Esophagus squamous epithelium (tissue), 5 donors: Measurements from ENCODE around the gene MRM3. TPM values are rescaled to one million over a fixed set of nuclear protein-coding genes. Genes with fewer than 3 reads are reported as not detected.

ENCODE experiments used
- DNase-seq: peaks from one replicate; lab custom pipeline; 2025; lab: John Stamatoyannopoulos, UW
- H3K27ac ChIP-seq, 4 donors: fragments of 200-600 bp; sonication (generic); one replicate each; pipeline ENCODE4 v1.5.1; 2016 to 2019; ENCODE audit warnings: mild to moderate bottlenecking in 1 of 4
- H3K27me3 ChIP-seq, 4 donors: fragments of 200-600 bp; sonication (generic); 1 replicate in 3 of 4; 2 replicates in 1 of 4; pipeline versions ENCODE4 v1.5.1 to v1.6.0; 2017 to 2021; ENCODE audit warnings: antibody characterized with exemption in 1 of 4
- H3K36me3 ChIP-seq, 3 donors: fragments of 200-600 bp; sonication (generic); one replicate each; pipeline ENCODE4 v1.5.1; 2016 to 2019
- H3K4me1 ChIP-seq, 3 donors: fragments of 200-600 bp; sonication (generic); one replicate each; pipeline ENCODE4 v1.5.1; 2017 to 2019
- H3K4me3 ChIP-seq, 4 donors: fragments of 200-600 bp; sonication (generic); 1 replicate in 3 of 4; 2 replicates in 1 of 4; pipeline ENCODE4 v1.5.1; 2016 to 2019; ENCODE audit warnings: mild to moderate bottlenecking in 2 of 4, moderate library complexity in 1 of 4
- H3K9me3 ChIP-seq, 3 donors: fragments of 200-600 bp; sonication (generic); one replicate each; pipeline ENCODE4 v1.5.1; 2016 to 2019
- POLR2A ChIP-seq, 4 donors: fragments of 450-650 bp; IDR thresholded peaks; one replicate each; pipeline ENCODE4 v1.6.1; 2017; ENCODE audit warnings: antibody characterized with exemption in 4 of 4, mild to moderate bottlenecking in 4 of 4, moderate library complexity in 3 of 4
- WGBS, 2 donors: methylation state at CpG; one replicate each; pipeline ENCODE4 v1.1.5; 2018; 5-methylcytosine and 5-hydroxymethylcytosine counted together
- intact Hi-C: fragments of 100-400 bp; cut with DNase I; formaldehyde crosslinking; loops from one replicate; pipeline ENCODE4 v1.15.0; 2022
- total RNA-seq, 4 donors: library from RNA; depleted of rRNA; stranded (reverse); fragments of >200 nt; gene quantifications; one replicate each; pipeline ENCODE4 v1.1.0, GENCODE V29; 2016
- TF ChIP-seq, protein P1 (sequence below), 6 experiments: fragments of 450-650 bp in 4 of 6; fragments of 200-600 bp in 2 of 6; sonication (generic) in 2 of 6; IDR thresholded peaks; one replicate each; pipeline ENCODE4 v1.5.1; 2016 to 2019; ENCODE audit warnings: antibody characterized with exemption in 6 of 6, mild to moderate bottlenecking in 4 of 6, moderate library complexity in 4 of 6
- donor health status: DM: yes; HTN: yes; CAD: no.

MRM3 gene, protein sequence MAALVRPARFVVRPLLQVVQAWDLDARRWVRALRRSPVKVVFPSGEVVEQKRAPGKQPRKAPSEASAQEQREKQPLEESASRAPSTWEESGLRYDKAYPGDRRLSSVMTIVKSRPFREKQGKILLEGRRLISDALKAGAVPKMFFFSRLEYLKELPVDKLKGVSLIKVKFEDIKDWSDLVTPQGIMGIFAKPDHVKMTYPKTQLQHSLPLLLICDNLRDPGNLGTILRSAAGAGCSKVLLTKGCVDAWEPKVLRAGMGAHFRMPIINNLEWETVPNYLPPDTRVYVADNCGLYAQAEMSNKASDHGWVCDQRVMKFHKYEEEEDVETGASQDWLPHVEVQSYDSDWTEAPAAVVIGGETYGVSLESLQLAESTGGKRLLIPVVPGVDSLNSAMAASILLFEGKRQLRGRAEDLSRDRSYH
- 10 to 100 TPM; 15.7 to 25.7 (median 18.7) TPM for total RNA-seq

- TF ChIP-seq POLR2A (IDR thresholded peaks at IDR 0.05) = peak in 2 of 4 donors; percentile 74 to 85
- TF ChIP-seq, protein P1, sequence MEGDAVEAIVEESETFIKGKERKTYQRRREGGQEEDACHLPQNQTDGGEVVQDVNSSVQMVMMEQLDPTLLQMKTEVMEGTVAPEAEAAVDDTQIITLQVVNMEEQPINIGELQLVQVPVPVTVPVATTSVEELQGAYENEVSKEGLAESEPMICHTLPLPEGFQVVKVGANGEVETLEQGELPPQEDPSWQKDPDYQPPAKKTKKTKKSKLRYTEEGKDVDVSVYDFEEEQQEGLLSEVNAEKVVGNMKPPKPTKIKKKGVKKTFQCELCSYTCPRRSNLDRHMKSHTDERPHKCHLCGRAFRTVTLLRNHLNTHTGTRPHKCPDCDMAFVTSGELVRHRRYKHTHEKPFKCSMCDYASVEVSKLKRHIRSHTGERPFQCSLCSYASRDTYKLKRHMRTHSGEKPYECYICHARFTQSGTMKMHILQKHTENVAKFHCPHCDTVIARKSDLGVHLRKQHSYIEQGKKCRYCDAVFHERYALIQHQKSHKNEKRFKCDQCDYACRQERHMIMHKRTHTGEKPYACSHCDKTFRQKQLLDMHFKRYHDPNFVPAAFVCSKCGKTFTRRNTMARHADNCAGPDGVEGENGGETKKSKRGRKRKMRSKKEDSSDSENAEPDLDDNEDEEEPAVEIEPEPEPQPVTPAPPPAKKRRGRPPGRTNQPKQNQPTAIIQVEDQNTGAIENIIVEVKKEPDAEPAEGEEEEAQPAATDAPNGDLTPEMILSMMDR (IDR thresholded peaks at IDR 0.05) = peak in 4 of 6 experiments; percentile 17 to 58 (median 47)
- Histone ChIP-seq H3K27me3 (no peaks in the 10 kb centered on the region), H3K9me3 (no peaks in the 10 kb centered on the region), H3K4me3 (peak within 1 kb of the TSS; percentile 63 to 94 (median 82)), H3K36me3 (peaks cover 7 to 31% (median 9%) of the 10 kb centered on the region in 3 donors), H3K4me1 (peaks cover 20 to 42% (median 23%) of the 10 kb centered on the region in 3 donors), H3K27ac (peak within 1 kb of the TSS; percentile 88 to 97 (median 92))
- peak; percentile 68 for DNase-seq
- intact Hi-C loops = no loop called here
- 0% methylated on average over 15 to 16 of the region's 87 CpGs for WGBS, 2 donors
Observed at GRCh38 chr17:781805-782731, at the start of gene MRM3, which contains the start of gene GLOD4. Gene MRM3, plus strand, starts transcription at chr17:782353. Its CDS starts 26 bp downstream, at chr17:782379. Gene GLOD4, minus strand, starts transcription at chr17:782280. Its CDS starts 25 bp downstream, at chr17:782255.

DNA sequence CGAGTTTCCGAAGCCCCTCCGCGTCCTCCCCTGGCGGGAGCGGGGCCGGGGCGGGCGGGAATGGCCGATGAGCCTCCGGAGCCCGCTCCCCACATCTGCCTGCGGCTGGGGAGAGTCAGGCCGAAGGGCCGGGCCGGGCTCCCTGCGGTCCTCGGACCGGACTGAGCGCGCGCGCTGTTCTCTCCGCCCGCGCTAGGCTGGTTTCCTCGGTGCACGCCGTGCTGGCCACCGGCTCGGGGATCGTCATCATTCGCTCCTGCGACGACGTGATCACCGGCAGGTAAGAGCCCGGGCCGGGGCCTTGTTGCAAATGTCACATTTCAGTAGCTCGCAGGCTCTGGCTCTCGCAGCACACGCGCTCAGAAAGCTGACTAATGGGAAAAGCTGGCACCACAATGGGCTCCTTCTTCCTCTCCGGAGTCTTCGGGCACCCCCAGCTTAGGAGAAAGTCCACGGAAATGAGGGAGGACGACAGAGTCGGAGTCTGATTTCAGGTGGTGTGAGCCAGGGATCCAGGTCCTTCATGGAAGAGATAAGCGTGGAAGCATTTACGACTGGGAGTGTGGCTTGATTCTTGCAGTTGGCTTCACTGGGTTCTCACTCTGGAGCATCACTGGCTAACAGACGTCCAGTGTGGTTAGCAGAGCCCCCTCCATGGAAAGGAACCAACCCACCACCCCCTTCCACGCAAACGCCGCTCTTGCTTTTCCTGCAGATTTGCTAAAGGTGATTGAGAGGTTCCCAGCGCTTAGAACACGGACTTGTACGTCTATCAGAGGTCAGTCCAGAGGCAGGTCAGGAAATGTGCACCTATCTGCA, 49.0 kb upstream of the MRM3 start:
- peaks cover 20 to 68% (median 25%) of the 10 kb centered on the region in 3 donors for H3K4me1 ChIP-seq
- H3K36me3 ChIP-seq = peaks cover 0 to 19% (median 4%) of the 10 kb centered on the region in 3 donors
- H3K27me3 ChIP-seq = no peaks in the 10 kb centered on the region
- peak overlapping the region; percentile 79 to 98 (median 90) for H3K4me3 ChIP-seq
- H3K27ac ChIP-seq = peak overlapping the region; percentile 84 to 94 (median 91)
- WGBS, 2 donors = 27 to 31% methylated on average over 9 to 14 of the region's 57 CpGs
- no peaks in the 10 kb centered on the region for H3K9me3 ChIP-seq
- TF ChIP-seq, protein P1 (IDR thresholded peaks at IDR 0.05) = no peak
- no peak for TF ChIP-seq POLR2A (IDR thresholded peaks at IDR 0.05)
- no peak for DNase-seq
- intact Hi-C loops = no loop called here

DNA sequence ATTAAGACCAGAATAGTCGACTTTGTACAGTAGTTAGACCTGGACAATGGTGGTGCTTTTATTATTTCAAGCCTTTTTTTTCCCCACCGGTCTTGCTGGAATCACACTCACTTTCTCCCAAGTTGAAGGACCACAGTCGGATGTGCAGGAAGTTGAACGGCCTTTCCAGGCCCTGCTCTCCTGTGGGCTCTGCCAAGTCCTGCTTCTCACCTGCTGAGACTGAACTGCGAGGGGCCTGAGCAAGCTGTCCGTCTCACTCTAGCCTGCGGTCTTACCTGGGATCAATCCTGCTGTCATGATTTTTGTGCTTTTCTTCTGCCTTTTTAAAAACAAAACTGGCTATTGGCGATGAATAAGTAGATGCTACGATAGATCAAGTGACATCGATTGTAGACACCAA, 48.4 kb upstream of the MRM3 start:
- H3K27me3 ChIP-seq = no peaks in the 10 kb centered on the region
- no peaks in the 10 kb centered on the region for H3K9me3 ChIP-seq
- 47 to 61% methylated on average over 10 of the region's 10 CpGs for WGBS, 2 donors
- peak overlapping the region in 2 of 4 donors; percentile 84 to 94 for H3K27ac ChIP-seq
- TF ChIP-seq, protein P1 (IDR thresholded peaks at IDR 0.05) = no peak
- TF ChIP-seq POLR2A (IDR thresholded peaks at IDR 0.05) = no peak
- H3K36me3 ChIP-seq = peaks cover 0 to 25% (median 9%) of the 10 kb centered on the region in 3 donors
- no peak for DNase-seq
- H3K4me3 ChIP-seq = peak overlapping the region; percentile 79 to 98 (median 90)
- H3K4me1 ChIP-seq = peaks cover 17 to 62% (median 23%) of the 10 kb centered on the region in 3 donors
- intact Hi-C loops = no loop called here

DNA sequence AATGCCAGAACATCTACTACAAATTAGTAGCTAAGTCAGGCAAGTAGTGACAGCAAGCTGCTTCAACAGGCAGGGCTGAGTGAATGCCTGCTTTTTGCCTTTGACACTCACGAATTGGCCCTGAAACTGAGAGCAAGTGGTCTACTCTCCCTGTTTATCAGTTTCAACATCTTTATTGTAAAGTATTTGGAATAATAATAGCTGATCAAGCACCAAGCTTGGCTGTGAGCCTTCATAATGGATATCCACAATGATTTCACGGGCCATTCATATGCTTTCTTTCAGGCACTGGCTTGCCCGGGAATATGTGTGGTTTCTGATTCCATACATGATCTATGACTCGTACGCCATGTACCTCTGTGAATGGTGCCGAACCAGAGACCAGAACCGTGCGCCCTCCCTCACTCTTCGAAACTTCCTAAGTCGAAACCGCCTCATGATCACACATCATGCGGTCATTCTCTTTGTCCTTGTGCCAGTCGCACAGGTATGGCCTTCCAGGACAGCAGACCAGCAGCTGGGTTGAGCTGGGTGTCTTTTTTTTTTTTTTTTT, 44.5 kb upstream of the MRM3 start:
- peaks cover 7 to 29% (median 10%) of the 10 kb centered on the region in 3 donors for H3K4me1 ChIP-seq
- intact Hi-C loops = no loop called here
- no peak for DNase-seq
- TF ChIP-seq, protein P1 (IDR thresholded peaks at IDR 0.05) = no peak
- no peak for TF ChIP-seq POLR2A (IDR thresholded peaks at IDR 0.05)
- H3K27ac ChIP-seq = peak overlapping the region in 1 of 4 donors; percentile 9
- WGBS, 2 donors = 63 to 71% methylated on average over 13 of the region's 13 CpGs
- no peak overlapping the region for H3K4me3 ChIP-seq
- H3K9me3 ChIP-seq = no peaks in the 10 kb centered on the region
- no peaks in the 10 kb centered on the region for H3K27me3 ChIP-seq
- peaks cover 0 to 64% (median 31%) of the 10 kb centered on the region in 3 donors for H3K36me3 ChIP-seq
